ENCODE measurements around the gene HTR3E.

- TF ChIP-seq EZH2 (IDR thresholded peaks at IDR 0.05; ENCODE audit: low read length, unreplicated experiment) (no peak), CTCF (conservative IDR thresholded peaks at IDR 0.05; ENCODE audit: low read depth, low read length) (no peak), EZH2phosphoT487 (IDR thresholded peaks at IDR 0.05; ENCODE audit: borderline replicate concordance, low read length) (no peak)
Observed at GRCh38 chr3:184052767-184053166, 44.1 kb upstream of the HTR3E start, which contains the start of gene HTR3C.

Data from PC-3 (cell line).